GM19467 (cell line): ENCODE measurements around the gene PI4K2A.
A peak's percentile ranks its signal among the peaks of the same experiment; 100 is the strongest.

Source experiments
- ATAC-seq: cut with Tn5 transposase; IDR thresholded peaks from one replicate; pipeline ENCODE4 v1.9.1; 2021; ENCODE audit warnings: mild to moderate bottlenecking, moderate library complexity; ENCODE audit not compliant: unreplicated experiment

PI4K2A gene

GRCh38 chr10:97640174-97640867, at the start of gene PI4K2A:
Gene PI4K2A (plus strand): TSS chr10:97640671. CDS start chr10:97640743, 72 bp downstream.
- ATAC-seq, result peak; percentile 98

- ATAC-seq, result no peak
Observed at GRCh38 chr10:97590748-97591495, 49.5 kb upstream of the PI4K2A start.

- no peak for ATAC-seq
Observed at GRCh38 chr10:97593421-97593820, 47.0 kb upstream of the PI4K2A start.

DNA sequence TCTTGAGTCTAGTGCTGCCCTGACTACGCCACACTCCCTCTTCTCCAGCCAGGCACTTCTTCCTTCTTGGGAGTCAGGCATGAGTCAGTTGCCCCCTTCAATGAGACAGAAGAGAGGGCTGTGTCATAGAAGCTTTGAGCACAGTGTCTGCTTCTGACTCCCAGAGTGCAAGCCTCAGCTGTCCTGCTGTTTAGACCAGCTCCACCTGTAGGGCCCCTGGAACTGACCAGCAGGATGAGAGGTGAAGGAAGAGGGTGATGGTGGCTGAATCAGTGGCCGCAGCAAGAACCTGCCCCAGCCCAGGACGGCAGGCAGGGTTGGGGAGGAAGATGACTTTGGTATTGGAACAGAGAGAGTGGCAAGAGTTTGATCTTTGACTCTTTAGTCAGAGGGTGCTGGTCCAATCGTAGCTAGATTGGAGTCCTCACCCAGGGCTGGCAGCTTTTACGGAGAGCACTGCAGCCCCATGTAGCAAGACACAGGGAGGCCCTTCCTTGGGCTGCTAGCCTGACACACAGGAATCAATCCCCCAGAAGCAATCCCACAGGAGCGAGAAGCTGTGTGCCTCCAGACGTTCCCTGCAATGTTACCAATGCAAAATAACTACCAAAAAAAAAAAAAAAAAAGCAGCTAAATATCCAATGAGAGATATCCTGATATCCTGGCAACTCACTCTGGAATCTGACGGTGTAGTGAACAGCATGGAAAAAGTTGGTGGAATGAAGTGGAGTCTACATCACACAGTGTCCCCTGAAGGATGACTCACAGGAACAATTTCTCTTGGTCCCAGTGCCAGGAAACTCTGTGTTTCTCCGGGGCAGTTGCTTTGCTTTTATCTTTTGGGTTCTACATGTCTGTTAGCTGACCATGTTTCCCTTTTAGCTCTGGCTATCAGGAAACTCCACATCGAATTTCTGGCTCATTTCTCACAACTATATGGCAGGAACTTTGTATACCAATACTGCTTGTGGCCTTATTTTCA, 44.1 kb upstream of the PI4K2A start:
- no peak for ATAC-seq

GRCh38 chr10:97597778-97598177, 42.7 kb upstream of the PI4K2A start:
- no peak for ATAC-seq

- no peak for ATAC-seq
Observed at GRCh38 chr10:97598407-97599271, 41.8 kb upstream of the PI4K2A start.

DNA sequence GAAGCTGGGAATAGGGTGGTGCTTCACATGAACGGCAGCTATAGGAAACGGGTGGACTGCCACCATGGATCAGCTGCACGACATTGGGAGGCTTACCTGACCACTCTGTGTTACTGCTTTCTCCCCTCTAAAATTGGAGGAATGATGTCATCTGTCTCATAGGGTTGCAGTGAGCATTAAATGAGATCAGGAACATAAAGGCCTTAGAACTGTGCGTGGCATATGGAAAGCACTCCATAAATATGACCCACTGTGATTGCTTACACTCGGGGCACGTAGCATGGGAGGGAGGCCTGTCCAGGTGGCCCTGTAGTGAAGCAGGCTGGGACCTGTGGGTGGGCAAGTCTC, 41.2 kb upstream of the PI4K2A start:
- ATAC-seq, result no peak

- no peak for ATAC-seq
Observed at GRCh38 chr10:97600616-97601015, 39.9 kb upstream of the PI4K2A start.

DNA sequence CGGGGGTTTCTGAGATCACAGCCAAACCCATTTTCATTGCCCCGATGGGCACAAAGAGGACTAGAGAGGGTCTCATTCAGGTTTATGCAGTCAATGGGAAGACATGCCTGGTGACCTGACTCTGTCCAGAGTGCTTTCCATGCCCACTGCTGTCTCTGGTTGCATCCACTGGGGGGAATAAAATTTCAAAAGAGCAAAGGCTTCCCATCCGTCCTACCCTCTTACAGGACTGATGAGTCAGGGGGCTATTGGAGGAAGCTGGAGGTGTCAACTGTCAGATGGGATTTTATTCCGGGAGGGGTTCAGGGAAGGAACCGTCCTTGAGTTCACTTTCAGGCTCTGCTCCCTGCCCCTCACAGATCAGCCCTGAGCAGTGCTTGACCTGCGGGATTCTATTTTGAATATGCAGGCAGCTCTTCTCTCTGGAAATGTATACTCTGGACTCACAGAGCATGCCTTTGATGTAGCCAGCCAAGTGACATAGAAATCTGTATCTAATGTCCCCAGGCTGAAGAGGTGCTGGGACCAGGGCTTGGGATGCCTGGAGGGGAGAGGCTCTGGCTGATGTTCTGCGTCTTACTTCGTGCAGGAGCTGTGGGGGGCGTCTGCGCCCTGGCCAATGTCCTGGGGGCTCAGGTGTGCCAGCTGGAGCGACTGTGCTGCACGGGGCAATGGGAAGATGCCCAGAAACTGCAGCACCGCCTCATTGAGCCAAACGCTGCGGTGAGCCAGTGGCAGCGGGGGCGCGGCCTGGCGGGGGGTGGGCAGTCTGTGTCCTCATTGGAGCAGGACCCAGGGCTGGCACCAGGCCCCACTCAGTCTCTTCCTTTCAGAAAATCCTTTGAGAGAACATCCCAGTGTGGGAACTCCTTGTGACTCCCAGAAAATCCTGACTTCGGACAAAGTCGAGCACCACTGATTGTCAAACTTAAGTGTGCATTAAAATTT, 38.9 kb upstream of the PI4K2A start:
- ATAC-seq, result no peak

DNA sequence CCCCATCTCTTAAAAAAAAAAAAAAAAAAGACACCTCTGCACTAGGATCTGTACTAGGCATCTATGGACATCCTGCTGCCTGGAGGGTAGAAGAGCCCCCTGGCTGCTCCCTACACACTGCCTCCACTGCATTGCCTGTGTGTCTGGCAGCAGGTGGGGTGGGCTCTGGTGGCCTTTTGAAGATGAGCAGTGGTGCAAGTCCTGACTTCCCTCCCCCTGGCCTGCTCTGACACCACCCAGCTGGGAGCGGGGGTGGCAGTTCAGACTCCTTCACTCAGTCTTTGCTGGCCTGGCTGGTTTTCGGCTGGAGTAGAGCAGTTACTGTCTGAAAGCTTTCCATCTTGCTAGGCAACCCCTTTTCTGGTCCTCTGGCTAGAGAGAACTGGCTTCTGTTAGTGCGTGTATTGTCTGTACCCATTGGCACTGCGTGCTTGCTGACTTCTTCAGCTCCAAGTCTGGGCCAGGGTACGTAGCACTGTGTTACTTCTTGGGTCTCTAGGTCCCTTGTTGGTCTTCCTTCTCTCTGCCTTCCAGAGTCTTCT, 33.3 kb upstream of the PI4K2A start:
- ATAC-seq, result no peak

GRCh38 chr10:97608991-97609561, 31.4 kb upstream of the PI4K2A start:
- ATAC-seq, result no peak

DNA sequence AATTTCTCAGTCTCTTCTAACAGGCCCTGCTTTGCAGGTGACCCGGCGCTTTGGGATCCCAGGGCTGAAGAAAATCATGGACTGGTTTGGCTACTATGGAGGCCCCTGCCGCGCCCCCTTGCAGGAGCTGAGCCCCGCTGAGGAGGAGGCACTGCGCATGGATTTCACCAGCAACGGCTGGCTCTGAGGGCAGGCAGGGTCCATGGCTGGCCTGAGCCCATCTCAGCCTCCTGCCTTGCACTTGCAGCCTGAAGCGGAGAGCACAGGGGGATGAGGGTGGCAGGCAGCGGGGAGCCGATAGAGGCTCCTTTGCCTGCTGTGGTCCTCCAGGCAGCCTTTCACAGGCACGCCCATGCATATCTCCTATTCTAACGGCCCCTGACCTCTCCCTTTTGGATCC, 29.0 kb upstream of the PI4K2A start:
- no peak for ATAC-seq

GRCh38 chr10:97612386-97612785, 28.1 kb upstream of the PI4K2A start:
- no peak for ATAC-seq

DNA sequence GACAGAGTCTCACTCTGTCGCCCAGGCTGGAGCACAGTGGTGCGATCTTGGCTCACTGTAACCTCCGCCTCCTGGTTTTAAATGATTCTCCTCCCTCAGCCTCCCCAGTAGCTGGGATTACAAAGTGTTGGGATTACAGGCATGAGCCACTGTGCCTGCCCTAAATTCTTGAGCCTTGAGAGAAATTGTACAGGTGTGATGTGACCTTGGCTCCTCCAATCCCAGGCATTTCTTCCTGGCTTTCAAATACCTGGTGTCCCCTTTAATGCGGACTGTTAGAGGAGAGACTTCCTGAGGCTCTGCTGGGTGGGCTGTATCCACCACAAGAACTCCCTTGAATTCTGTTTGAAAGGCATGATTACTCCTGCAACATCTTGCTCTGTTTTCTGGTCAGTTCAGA, 22.2 kb upstream of the PI4K2A start:
- no peak for ATAC-seq

DNA sequence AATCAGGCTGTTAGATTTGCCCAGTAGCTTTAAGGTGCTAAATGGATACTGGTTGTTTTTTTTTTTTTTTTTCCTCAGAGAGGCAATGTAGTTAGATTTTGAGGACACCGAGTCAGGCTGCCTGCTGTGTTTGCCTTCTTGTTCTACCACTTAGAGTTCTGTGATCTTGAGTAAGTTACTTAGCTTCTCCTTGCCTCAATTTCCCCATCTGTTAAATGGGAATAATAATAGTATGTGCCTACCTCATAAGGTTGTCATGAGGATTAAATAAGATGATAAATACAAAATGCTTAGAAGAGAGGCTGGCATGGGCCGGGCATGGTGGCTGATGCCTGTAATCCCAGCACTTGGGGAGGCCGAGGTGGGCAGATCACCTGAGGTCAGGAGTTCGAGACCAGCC, 21.7 kb upstream of the PI4K2A start:
- ATAC-seq, result no peak

- ATAC-seq, result no peak
Observed at GRCh38 chr10:97623277-97623676, 17.2 kb upstream of the PI4K2A start.

DNA sequence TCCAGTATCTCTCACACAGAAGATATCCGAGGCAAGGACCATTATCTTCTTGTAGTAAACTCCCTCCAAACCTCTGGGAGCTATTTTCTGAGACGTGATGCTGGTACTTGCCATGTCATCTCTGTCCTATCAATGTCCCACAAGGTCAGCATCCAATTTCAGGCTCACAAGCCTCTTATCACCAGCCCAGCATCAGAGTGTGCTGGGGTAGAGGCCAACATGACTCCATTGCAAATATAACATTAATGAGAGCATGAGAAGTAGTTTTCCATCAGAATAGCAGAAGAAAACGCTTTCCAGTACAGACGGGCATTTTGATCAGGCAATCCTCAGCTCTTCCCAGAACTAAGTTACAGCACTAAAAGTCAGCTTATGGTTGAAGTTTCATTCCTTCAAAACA, 12.7 kb upstream of the PI4K2A start:
- ATAC-seq, result no peak

GRCh38 chr10:97628228-97628627, 12.2 kb upstream of the PI4K2A start:
- no peak for ATAC-seq

GRCh38 chr10:97629289-97629688, 11.2 kb upstream of the PI4K2A start:
- ATAC-seq, result no peak
